Fibroblast of the conjunctiva (primary cell): ENCODE results near the gene XYLT2.

Experiments used
- DNase-seq: peaks from one replicate; pipeline ENCODE4 v3.0.0-alpha.2; 2010; ENCODE audit warnings: low read depth

Gene XYLT2

DNA sequence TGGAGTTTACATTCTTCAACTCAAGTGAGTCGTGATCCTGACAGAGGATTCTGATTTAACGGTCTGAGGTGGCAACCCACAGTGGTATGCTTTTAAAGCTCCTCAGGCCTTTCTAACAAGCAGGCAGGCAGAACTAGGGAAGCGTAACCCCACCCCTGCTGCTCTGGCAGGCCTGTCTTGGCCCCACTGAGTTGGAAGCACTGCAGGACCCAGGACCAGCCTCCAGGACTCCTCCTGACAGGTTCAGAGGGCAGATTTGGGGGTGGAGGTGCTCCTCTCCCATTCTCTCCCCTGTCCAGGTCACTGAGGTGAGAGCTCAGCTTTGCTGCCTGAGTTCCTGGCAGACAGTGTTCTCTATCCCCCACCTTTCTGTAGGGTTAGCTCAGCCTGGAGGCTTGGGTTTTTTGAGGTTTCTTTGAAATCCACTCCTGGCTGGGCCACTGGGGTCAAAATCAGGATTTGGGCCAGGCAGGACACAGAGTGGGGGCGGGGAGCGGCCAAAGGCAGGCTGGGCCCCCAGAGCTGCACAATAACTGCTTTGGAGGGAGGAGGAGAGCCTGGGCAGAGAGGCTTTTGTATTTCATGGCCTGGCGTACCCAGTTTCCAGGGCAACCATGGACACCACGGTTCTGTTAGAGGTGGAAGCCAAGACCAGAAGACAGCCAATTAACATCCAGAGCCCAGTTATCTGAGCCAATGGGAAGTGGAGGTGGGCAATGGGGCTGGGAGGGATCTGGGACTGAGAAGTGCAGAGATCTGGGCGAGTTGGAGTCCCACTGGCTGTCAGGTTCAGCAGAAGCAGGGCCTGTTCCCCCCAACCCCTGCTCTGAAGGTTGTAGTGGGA lies 17.5 kb downstream of the XYLT2 start:
- DNase-seq: no peak

DNA sequence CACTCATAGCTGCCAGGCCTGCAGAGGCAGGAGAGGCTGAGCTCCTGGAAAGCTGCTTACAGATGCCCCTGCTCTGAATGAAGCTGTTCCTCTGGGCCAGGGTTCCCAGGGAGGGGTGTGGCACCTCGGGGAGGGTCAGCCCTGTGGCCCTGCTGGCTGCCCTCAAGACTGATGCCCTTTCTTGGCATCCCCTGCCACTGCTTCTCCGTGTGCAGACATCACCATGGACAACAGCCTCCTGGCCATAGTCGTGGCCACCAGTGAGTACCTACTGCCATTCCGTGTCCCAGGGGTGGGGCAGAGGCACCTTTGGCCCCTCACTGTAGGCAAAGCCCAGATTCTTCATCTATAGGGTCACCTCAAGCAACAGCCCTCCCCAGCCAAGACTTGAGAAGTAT lies 18.1 kb downstream of the XYLT2 start:
- no peak for DNase-seq

DNA sequence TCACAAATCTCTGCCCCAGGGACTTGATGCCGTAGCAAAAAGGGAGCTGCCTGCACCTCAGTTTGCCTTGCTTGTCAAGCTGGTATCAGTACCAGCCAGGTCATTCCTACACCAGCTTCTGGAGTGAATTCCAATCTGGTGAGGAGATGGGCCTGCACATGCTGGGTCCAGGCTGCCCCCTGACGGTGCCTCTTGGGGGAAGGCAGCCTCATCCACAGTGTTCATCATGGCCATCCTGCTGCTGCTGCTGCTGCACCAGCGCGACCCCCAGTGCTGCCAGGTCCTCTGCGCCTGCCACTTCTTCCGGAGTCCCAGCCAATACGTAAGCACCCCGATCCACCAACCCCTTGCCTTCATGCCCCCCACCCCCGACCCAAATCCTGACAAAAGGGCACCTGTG lies 18.8 kb downstream of the XYLT2 start:
- DNase-seq: no peak

DNA sequence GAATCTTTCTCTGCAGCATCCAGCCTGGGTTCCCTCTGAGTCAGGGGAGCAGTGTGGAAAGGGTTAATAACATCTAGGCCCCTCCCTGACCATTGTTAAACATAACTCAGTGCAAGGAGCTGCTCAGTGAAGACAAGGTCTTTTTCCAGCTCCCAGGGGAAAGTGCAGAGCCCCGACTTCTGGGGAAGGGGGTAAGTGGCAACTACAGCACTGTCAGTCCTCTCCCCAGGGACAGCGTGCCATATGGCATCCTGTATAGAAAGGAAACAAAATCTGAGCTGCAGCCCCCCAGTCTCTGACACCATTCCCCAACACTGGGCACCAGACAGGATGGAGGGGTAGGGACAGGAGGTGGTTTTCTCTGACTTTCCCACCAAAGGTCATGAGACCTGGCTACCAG lies 19.2 kb downstream of the XYLT2 start:
- DNase-seq: no peak

DNA sequence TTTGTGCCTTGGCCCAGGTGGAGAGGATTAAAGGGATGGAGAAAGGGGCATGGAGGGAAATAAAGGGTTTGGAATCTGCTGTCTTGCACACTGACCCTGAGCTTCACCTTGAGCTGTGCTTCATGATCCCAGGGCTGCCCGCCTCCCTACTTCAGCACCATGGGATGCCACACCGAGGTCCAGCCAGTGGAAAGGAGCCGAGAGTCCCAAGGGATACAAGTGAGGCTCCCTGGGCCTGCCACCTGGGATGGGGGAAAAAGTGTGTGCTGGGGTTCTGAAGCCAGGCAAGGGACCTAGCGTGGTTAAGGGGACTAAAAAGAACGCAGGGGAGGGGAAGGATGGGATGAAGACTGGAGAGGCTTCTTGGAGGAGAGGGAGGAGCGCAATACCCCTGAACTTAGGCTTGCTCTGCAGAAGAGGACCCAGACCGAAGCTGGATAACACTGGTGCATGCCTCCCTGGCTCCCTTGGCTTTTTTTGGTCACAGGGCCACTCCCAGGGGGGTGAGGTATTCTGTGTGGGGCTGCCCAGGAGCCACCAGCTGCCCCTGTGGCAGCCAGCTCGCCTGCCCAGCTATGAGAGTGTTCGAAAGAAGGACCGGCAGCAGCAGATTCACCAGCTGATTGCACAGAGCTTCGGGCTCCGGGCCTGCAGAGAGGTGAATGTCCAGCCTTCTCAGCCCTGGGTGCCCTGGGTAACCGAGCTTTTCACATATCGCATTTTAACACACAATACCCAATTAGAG lies 19.9 kb downstream of the XYLT2 start:
- no peak for DNase-seq

DNA sequence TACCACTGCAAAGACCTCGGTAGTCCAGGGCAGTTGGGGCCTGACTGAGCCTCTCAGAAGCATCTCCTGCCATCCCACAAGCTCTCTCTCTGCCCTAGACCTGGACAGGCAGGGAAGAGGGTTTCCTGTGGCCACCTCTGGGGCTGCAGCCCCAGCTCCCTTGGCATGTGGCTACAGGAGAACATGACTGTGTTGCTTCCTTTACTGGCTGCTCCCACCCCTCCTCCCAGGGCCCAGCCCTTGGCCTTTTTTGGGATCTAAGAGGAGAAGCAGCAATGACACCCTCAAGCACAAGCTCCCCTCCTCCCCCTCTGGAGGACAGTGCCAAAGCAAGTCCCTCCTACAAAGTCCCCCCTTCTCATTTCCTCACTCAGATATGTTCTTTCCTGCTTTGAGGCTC lies 21.5 kb downstream of the XYLT2 start:
- DNase-seq: no peak

DNA sequence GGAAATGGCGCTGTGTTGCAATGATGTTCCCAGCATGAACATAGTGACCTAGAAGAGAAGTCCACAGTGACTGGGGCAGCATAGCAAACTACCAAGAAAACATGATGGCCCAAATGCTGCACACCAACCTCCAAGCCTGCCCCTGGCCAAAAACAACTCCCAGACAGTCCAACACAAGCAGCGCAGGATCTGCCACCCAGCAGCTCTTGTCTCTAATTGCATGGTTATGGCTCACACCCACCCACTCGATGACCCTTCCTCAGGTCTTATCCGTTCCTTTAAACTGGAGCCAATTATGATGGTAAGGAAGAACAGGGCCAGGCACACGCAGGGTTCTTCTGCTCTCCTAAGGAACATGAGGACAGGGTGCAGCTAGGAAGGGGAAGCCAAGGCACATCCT lies 24.1 kb downstream of the XYLT2 start:
- no peak for DNase-seq

DNA sequence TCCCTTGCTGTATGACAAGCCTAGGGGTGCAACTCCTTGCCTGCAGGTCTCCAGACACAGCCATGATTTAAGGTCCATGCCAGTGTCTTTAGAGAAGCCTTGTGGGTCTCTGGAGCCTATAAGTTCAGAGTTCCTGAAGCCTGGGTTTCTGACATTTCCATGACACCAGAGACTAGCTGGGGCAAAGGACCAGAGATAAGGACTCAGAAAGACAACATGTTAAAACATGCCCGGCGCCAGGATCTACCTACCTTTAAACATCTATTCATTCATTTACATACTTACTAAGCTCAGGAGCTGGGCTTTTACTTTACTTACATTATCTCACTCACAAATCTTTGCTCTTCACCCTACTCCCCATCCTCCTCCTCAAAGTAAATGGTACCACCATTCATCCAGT lies 25.6 kb downstream of the XYLT2 start:
- no peak for DNase-seq

DNA sequence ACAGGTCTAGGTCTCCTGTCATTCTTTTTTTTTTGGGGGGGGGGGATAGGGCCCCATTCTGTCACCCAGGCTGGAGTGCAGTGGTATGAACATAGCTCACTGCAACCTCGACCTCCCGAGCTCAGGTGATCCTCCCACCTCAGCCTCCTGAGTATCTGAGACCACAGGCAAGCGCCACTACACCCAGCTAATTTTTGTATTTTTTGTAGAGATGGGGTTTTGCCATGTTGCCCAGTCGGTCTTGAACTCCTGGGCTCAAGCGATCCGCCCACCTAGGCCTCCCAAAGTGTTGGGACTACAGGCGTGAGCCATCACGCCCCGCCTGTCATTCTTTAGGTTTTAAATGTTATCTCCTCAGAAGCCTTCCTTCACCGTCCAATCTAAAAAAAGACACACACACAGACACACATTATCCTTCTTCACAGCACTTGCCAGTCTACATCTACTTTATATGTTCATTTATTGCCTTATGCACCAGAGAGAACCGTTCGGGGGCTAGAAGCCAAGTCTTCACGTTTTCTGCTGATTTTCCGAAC lies 26.4 kb downstream of the XYLT2 start:
- no peak for DNase-seq

DNA sequence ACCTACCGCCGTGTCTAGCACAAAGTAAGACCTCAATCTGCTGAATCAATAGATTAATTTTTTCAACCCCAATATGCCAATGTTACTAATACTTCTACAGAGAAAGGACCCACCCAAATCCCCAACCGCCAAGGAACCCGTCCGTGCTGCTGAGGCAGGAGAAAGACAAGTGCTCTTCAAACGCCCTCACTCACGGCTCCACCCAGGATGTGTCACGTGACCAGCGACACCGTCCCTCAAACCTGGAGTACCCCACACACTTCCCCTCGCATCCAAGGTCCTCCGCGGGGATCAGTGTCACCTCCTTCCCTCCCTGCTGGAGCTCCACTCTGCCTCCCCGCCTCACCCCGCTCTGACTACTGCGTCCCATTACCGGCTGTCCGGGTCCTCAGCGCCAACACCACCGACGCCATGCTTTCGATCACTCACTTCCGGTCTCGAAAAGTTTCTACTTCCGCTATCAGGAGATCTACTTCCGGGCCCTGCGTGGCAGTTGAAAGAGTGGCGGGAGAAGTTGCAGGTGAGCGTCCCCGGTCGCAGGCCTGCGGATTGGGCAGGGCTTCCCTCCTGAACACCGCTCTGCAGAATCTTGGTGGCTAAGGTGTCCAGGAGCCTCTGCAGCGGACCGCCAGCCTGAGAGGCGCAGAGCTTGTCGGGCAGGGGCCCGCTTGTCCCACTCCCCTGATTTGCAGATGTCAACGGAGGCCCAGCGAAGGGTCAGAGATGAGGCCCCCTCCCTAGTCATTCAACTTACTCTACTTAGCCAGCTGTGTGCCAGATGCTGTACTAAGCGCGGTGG lies 27.0 kb downstream of the XYLT2 start, which contains the start of the genes EME1 and MRPL27:
EME1 (plus strand) TSS at position 472 of the 799 bp plus-strand sequence. CDS start 1,980 bp downstream, outside the sequence.
MRPL27 (minus strand) TSS at position 427 of the 799 bp plus-strand sequence; CDS start at position 413, 14 bp downstream.
- peak; percentile 60 for DNase-seq

DNA sequence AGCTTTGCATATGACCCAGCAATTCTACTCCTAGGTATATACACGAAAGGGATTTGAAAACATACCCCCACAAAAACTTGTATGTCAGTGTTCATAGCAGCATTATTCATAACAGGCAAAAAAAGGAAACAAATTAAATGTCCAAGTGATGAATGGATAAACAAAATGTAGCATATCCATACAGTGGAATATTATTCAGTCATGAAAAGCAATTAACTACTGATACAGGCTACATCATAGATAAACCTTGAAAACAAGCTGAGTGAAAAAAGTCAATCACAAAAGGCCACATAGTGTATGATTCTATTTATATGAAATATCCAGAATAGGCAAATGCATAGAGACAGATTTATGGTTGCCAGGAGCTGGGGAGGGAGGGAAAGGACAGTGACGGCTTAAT lies 27.8 kb downstream of the XYLT2 start:
- DNase-seq: no peak

DNA sequence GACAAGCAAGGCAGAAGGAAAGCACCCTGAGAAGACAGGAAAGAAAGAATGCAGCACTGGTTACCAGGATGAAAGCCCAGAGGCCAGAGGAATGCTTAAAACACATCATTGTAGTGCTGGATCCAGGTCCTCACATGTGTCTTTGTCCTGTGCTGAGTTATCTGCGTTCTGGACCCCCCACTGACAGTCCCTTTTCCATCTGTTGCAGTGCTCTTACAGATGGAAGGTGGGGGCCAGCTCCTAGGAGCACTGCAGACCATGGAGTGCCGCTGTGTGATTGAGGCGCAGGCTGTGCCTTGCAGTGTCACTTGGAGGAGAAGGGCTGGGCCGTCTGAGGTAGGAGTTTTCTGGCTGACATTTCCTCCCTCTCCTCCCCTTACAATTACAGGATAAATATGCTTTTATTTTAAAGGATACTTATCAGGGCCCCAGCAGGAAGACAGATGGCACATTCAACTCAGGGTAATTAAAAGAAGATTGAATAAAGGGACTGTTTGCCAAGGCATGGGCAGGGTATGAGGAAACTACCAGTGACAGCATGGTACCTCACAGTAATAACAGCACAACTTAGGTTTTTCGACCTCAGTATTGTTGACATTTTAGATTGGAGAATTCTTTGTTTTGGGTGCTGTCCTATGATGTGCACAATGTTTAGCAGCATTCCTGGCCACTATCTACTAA lies 30.1 kb downstream of the XYLT2 start:
- DNase-seq: no peak

DNA sequence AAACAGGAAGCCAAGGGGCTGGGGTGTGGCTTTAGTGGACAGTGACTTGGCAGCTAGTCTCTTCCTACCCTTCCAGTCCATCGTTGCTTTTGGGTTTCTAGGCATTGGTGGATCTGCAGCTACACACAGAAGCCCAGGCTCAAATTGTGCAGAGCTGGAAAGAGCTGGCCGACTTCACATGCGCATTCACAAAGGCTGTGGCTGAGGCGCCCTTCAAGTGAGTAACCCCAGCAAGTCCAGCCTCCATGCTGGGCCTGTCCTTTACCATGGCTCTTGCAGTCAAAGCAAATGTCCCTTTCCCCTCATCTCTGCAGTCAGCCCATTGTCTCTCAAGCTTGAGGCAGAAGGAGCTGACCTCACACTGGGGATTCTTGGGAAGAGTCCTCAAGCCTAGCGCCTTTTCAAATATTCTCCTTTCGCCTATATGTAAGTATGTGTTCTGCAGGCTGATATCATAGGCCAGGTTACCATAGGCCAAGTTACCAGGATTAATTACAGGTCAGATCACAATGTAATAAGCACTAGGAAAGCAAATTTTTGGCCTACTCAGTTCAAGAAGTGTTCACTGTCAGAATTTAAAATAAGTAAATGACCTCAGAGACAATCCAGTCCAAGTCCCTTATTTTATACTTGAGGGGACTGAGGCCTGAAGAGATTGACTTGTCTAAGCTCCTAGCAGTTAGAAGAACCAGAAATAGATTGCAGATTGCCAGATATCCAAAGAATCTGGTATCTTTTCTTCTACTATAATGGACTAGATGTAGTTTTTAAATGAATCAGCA lies 33.6 kb downstream of the XYLT2 start:
- DNase-seq: no peak

DNA sequence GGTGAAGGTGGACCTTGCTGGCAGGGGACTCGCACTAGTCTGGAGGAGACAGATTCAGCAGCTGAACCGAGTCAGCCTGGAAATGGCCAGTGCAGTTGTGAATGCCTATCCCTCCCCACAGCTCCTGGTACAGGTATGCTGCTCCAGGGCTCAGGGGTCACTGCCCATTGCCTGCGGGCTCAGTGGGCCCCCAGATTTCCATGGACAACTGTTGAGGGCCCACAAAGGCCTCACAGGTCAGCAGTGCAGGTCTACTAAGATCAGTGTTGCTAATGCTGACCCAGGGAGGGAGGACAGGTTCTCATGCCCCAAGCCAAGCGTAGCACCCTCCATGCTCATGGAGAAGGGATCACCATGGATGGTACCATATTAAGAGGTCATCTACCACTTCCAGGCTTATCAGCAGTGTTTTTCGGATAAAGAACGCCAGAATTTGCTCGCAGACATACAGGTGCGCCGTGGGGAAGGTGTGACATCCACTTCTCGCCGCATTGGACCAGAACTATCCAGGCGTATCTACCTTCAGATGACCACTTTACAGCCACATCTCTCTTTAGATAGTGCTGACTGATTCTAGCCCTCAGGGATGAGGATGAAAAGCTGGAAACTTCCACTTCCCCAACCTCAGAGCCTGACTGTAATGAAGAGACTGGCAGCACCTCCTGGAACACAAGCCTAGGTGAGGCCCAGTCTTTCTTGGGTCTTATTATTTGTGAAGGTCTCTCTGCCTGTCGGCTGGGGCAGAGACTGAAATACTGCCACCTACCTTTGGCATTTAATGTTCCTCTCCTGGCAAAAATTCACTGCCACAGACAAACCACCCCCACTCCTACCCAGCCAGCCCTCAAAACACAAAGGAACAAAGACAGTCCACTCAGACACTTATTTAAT lies 34.7 kb downstream of the XYLT2 start:
- no peak for DNase-seq

DNA sequence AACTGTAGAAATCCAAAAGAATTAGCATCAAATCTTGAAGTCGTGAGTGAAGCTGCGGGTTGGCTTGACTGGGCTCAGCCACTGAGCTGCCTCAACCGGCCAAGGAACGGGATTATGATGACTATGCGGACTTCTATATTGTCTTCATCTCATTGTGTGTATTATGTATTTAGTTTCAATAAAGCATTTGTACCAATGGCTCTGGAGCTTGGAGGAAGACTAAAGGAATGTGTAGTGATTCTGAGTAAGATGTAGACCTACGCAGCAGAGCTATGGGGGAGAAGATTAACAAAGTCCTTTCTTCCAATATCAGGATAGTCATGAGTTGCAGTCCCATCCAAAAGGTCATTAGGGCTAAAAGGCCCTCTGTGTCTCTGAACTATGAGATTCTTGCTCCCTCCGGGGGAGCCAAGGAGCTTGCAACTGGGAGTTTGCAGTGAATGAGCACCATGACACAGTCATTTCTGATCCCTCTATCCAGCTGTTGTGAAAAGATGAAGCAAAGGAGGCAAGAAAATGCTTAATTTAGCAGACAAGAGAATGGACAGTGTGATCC lies 35.4 kb downstream of the XYLT2 start:
- no peak for DNase-seq

DNA sequence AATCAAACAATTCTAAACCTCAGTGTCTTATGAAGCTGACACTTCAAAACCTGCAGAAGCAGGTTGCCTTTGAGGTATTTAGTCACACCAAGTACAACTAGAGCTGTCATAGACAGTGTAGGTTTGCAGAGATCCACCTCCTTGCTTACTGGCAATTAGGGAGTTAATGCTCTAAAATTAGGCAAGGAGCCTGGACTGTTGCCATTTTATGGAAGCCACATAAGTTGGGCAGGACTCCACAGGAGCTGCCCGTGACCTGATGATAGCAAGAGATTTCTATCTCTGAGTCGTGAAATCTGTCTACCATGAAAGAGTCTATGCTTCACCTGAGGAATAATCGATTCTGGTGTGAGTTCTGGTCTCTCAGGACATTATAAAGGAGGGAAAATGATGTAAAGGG lies 36.0 kb downstream of the XYLT2 start:
- DNase-seq: no peak

DNA sequence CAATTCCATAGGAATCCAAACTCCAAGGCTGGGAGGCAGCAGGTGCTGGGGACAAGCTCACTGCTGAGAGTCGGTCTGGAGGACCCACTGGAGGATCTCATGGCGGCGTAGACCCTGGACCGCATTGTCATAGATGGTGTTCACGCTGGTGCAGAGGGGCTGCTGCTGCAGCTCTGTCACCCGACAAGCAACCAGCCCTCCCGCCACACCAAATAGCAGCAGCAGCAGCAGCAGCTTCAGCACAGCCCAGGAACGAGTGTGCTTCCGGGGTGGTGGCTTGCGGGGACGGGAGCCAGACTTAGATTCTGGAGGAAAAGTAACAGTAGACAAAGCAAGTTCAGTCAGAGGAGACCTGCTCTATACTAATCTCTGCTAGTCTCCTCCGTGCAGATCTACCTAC lies 37.0 kb downstream of the XYLT2 start:
- DNase-seq: no peak

DNA sequence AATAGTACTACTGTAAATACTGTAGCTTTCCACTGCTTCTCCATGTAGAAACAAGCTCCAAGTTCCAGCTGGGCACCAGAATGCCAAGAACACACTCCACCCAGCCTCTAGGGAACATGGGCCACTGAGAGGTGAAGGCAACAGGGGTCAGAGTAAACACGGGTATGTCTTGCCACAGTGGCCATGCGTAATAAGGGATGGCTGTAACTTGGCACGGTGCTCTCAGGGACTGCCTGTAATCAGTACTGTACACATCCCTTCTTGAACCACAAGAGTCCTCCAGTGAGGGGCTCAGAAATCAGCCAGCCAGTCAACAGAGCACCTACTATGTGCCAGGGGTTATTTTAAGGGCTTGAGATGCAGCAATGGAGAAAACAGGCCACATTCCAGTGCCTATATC lies 40.6 kb downstream of the XYLT2 start:
- DNase-seq: no peak

DNA sequence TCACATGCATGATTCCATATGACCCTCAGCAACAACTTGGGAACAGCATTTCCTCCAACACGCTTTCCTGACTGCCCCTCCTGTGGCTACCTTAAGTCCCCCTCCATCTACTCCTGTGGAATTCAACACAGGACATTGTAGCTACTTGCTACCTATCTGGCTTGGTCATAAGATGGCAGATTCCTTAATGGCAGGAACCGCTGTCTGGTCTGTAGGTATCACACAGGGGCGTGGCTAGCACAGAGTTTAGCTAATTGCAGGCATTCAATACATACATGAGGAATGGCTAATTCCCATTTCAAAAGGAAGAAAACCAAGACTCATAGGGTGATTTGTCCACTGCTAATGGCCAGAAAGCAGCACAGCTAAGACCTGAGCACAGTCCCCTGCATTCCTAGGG lies 42.8 kb downstream of the XYLT2 start:
- no peak for DNase-seq
